Endothelial cell of umbilical vein (primary cell): Measurements from ENCODE around the gene CUX1. TPM values are rescaled to one million over a fixed set of nuclear protein-coding genes. Genes with fewer than 3 reads are reported as not detected.

Source experiments
- BruUV-seq: library from RNA; stranded (reverse); fragments of 400-500 nt; replicated peaks from 2 replicates; lab custom pipeline; 2021; lab: Mats Ljungman, UMichigan
- CTCF ChIA-PET: fragments of 300-600, 350-600 bp; sonication (Branson Sonifier 250); formaldehyde crosslinking; loops from one replicate; lab custom pipeline; 2021; ENCODE audit warnings: antibody characterized with exemption, inconsistent platforms; lab: Charles Lee
- POLR2A ChIA-PET: fragments of 300-600, 350-600 bp; sonication (Branson Sonifier 250); formaldehyde crosslinking; loops from one replicate; lab custom pipeline; 2021; ENCODE audit warnings: antibody characterized with exemption, inconsistent platforms; lab: Charles Lee
- DNase-seq: peaks from one replicate; pipeline ENCODE4 v3.0.0-alpha.2; 2011; ENCODE audit warnings: low read depth, low spot score
- FAIRE-seq: peaks from 2 replicates; lab custom pipeline; 2011; peaks lifted over from hg19 to GRCh38; lab: Jason Lieb, UNC
- H2AFZ ChIP-seq: 2 replicates; pipeline ENCODE4 v1.6.0; 2012; ENCODE audit warnings: low read depth, low read length, control low read depth, inconsistent platforms
- H3K27ac ChIP-seq: 2 replicates; pipeline ENCODE4 v1.5.1; 2011; ENCODE audit warnings: low read depth, mild to moderate bottlenecking, control low read depth, low read length, moderate library complexity; ENCODE audit not compliant: insufficient read depth
- H3K27me3 ChIP-seq, 2 experiments: 2 replicates each; pipeline versions ENCODE4 v1.6.0 to v1.6.1; 2011; ENCODE audit warnings: low read length in 2 of 2, mixed read lengths in 1 of 2; ENCODE audit not compliant: control insufficient read depth in 2 of 2, insufficient read depth in 2 of 2
- H3K36me3 ChIP-seq, 2 experiments: 2 replicates in 1 of 2; 3 replicates in 1 of 2; pipeline ENCODE4 v1.5.1; 2011; ENCODE audit warnings: low read length in 2 of 2, mild to moderate bottlenecking in 1 of 2, moderate library complexity in 1 of 2; ENCODE audit not compliant: control insufficient read depth in 2 of 2, insufficient read depth in 2 of 2; ENCODE audit errors: extremely low read depth in 1 of 2
- H3K4me1 ChIP-seq: 3 replicates; pipeline ENCODE4 v1.5.1; 2011; ENCODE audit warnings: mild to moderate bottlenecking, low read length; ENCODE audit not compliant: control insufficient read depth, insufficient read depth; ENCODE audit errors: extremely low read depth
- H3K4me2 ChIP-seq: 2 replicates; pipeline ENCODE4 v1.6.1; 2011; ENCODE audit warnings: low read length, control low read depth, mixed read lengths; ENCODE audit not compliant: insufficient read depth
- H3K4me3 ChIP-seq, 3 experiments: fragments of 200-600 bp in 1 of 3; sonication (generic), shearing (Covaris generic) in 1 of 3; replicated peaks in 1 of 3; 2 replicates each; pipeline ENCODE4 v1.5.1; 2011 to 2016; ENCODE audit warnings: control low read depth in 3 of 3, low read length in 3 of 3, mild to moderate bottlenecking in 2 of 3, inconsistent platforms in 1 of 3, low read depth in 1 of 3, moderate library complexity in 1 of 3; ENCODE audit not compliant: insufficient read depth in 1 of 3
- H3K79me2 ChIP-seq: 2 replicates; pipeline ENCODE4 v1.6.0; 2012; ENCODE audit warnings: low read length, inconsistent platforms; ENCODE audit not compliant: control insufficient read depth, insufficient read depth
- H3K9ac ChIP-seq: replicated peaks from 2 replicates; pipeline ENCODE3; 2011; ENCODE audit warnings: low read length, control low read depth; ENCODE audit not compliant: insufficient read depth; ENCODE audit errors: extremely low read depth
- H3K9me1 ChIP-seq: replicated peaks from 3 replicates; pipeline ENCODE4 v1.6.0; 2011; ENCODE audit warnings: mild to moderate bottlenecking, low read length; ENCODE audit not compliant: control insufficient read depth, insufficient read depth; ENCODE audit errors: extremely low read depth
- H3K9me3 ChIP-seq: replicated peaks from 2 replicates; pipeline ENCODE4 v1.5.1; 2012; ENCODE audit warnings: low read length, inconsistent platforms; ENCODE audit not compliant: control insufficient read depth, insufficient read depth
- H4K20me1 ChIP-seq: replicated peaks from 2 replicates; pipeline ENCODE3; 2011; ENCODE audit warnings: mild to moderate bottlenecking, low read length; ENCODE audit not compliant: control insufficient read depth, insufficient read depth; ENCODE audit errors: extremely low read depth
- EZH2 ChIP-seq: IDR thresholded peaks from 2 replicates; pipeline ENCODE4 v1.6.1; 2012; ENCODE audit warnings: borderline replicate concordance, low read depth, mild to moderate bottlenecking, moderate library complexity, low read length, inconsistent platforms; ENCODE audit not compliant: severe bottlenecking
- FOS ChIP-seq: IDR thresholded peaks from 2 replicates; pipeline ENCODE4 v1.6.1; 2011; ENCODE audit warnings: mild to moderate bottlenecking, low read length, moderate library complexity, borderline replicate concordance; ENCODE audit not compliant: insufficient read depth
- GATA2 ChIP-seq: IDR thresholded peaks from 2 replicates; pipeline ENCODE4 v1.7.0; 2011; ENCODE audit warnings: low read depth, mild to moderate bottlenecking, moderate library complexity, mixed read lengths, low read length; ENCODE audit not compliant: insufficient read length, insufficient read depth
- JUN ChIP-seq: IDR thresholded peaks from 2 replicates; pipeline ENCODE4 v1.6.1; 2011; ENCODE audit warnings: borderline replicate concordance, low read depth; ENCODE audit not compliant: insufficient read length, insufficient read depth
- MAX ChIP-seq: IDR thresholded peaks from 2 replicates; pipeline ENCODE4 v1.6.1; 2011; ENCODE audit not compliant: insufficient read depth, insufficient read length
- MYC ChIP-seq: IDR thresholded peaks from one replicate; pipeline ENCODE4 v1.6.1; 2011; ENCODE audit warnings: mild to moderate bottlenecking, low read depth, low read length
- POLR2A ChIP-seq: IDR thresholded peaks from 2 replicates; pipeline ENCODE4 v1.6.1; 2012; ENCODE audit warnings: low read depth, mild to moderate bottlenecking, control low read depth, low read length
- POLR2AphosphoS5 ChIP-seq: IDR thresholded peaks from 2 replicates; pipeline ENCODE4 v1.6.1; 2012; ENCODE audit warnings: low read depth, mild to moderate bottlenecking, control low read depth, low read length, moderate library complexity; ENCODE audit not compliant: insufficient read depth
- dilution Hi-C: fragments of 300-500 bp; cut with MboI; formaldehyde crosslinking; loops from one replicate; pipeline ENCODE4 v1.15.0; 2019; ENCODE audit warnings: low sequenced_read_pairs; ENCODE audit not compliant: extremely low pct_ligation_motif_present
- intact Hi-C: fragments of 100-400 bp; cut with micrococcal nuclease; formaldehyde crosslinking; loops from one replicate; pipeline ENCODE4 v1.10.0; 2022
- polyA plus RNA-seq, 4 experiments: library from polyadenylated mRNA; depleted of rRNA in 3 of 4; stranded (reverse) in 3 of 4; unstranded in 1 of 4; fragments of >200 nt; gene quantifications; 2 replicates each; pipeline versions ENCODE4 v1.2.1 to v1.2.3, GENCODE V29; 2011 to 2012; ENCODE audit warnings: missing spikeins in 1 of 4
- total RNA-seq: library from RNA; stranded (reverse); gene quantifications from 2 replicates; pipeline ENCODE4 v1.2.3, GENCODE V29; 2021
- TF ChIP-seq, protein P1 (sequence below), 2 donors: IDR thresholded peaks; 1 replicate in 1 of 2; 2 replicates in 1 of 2; pipeline ENCODE4 v1.5.1; 2011; ENCODE audit warnings: low read length in 2 of 2, mild to moderate bottlenecking in 2 of 2, moderate library complexity in 2 of 2, control low read depth in 1 of 2, inconsistent platforms in 1 of 2, low read depth in 1 of 2; ENCODE audit not compliant: insufficient read depth in 1 of 2; ENCODE audit errors: extremely low read depth in 1 of 2

CUX1 gene
- total and polyA plus RNA-seq, 2 donors (not counting 3 experiments of a cell fraction or from before 2014, with no cell fraction given) = 13.8 to 49.8 TPM

DNA sequence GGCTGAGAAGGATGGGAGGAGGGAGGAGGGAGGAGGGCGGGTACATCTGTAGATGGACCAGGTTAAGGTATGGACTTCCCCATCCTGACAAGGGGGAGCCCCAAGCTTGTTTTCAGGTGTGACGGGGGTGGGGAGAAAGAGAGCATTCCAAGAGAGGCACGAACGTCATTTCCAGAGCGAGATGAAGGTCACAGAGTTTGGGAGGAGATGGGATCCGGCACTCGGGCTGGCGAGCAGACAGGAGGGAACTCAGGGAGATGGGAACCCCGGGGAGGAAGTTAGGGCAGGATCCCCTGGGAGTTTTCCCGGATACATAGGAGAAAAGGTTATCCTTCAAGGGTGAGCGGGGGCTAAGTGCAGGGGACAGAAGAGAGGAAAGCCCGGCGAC is 118.8 kb downstream of the CUX1 start:
- Histone ChIP-seq H3K4me1 (peaks cover 5% of the 10 kb centered on the region), H3K4me3 (peak overlapping the region in 1 of 3 experiments; percentile 17), H3K4me2 (peak overlapping the region; percentile 35), H3K79me2 (peaks cover 1% of the 10 kb centered on the region), H3K27me3 (no peaks in the 10 kb centered on the region), H3K27ac (no peak overlapping the region), H3K9me3 (no peaks in the 10 kb centered on the region), H3K36me3 (no peaks in the 10 kb centered on the region), H4K20me1 (no peaks in the 10 kb centered on the region), H2AFZ (peak overlapping the region; percentile 1), H3K9ac (no peak overlapping the region), H3K9me1 (no peaks in the 10 kb centered on the region)
- DNase-seq = no peak
- POLR2A ChIA-PET = no interaction called here
- TF ChIP-seq MYC (no peak), JUN (no peak), EZH2 (no peak)
- BruUV-seq = no TSS peak
- CTCF ChIA-PET = interaction anchor here (0.8 to 1.6 kb wide), 4 partner anchors 9 to 54 kb away, joined by 3 to 4 read pairs (median 3); no protein-coding TSS in a partner anchor
- intact Hi-C loops = no loop called here
- dilution Hi-C loops = no loop called here
- FAIRE-seq = no peak

- TF ChIP-seq MYC (no peak), POLR2A (no peak), JUN (no peak), POLR2AphosphoS5 (no peak), GATA2 (no peak), MAX (no peak), FOS (no peak), EZH2 (no peak)
- TF ChIP-seq, protein P1, sequence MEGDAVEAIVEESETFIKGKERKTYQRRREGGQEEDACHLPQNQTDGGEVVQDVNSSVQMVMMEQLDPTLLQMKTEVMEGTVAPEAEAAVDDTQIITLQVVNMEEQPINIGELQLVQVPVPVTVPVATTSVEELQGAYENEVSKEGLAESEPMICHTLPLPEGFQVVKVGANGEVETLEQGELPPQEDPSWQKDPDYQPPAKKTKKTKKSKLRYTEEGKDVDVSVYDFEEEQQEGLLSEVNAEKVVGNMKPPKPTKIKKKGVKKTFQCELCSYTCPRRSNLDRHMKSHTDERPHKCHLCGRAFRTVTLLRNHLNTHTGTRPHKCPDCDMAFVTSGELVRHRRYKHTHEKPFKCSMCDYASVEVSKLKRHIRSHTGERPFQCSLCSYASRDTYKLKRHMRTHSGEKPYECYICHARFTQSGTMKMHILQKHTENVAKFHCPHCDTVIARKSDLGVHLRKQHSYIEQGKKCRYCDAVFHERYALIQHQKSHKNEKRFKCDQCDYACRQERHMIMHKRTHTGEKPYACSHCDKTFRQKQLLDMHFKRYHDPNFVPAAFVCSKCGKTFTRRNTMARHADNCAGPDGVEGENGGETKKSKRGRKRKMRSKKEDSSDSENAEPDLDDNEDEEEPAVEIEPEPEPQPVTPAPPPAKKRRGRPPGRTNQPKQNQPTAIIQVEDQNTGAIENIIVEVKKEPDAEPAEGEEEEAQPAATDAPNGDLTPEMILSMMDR (IDR thresholded peaks at IDR 0.05; ENCODE audit: extremely low read depth in 1 of 2, insufficient read depth in 1 of 2, low read depth in 1 of 2, low read length in 2 of 2) = no peak
- BruUV-seq = no TSS peak
- dilution Hi-C loops = no loop called here
- no peaks in the 10 kb centered on the region for H3K9me3 ChIP-seq
- H3K4me3 ChIP-seq = peak overlapping the region in 1 of 3 experiments; percentile 17
- no peaks in the 10 kb centered on the region for H4K20me1 ChIP-seq
- H3K4me2 ChIP-seq = peak overlapping the region; percentile 35
- no peaks in the 10 kb centered on the region for H3K27me3 ChIP-seq
- intact Hi-C loops = no loop called here
- H2AFZ ChIP-seq = peak overlapping the region; percentile 1
- peaks cover 5% of the 10 kb centered on the region for H3K4me1 ChIP-seq
- no peak overlapping the region for H3K27ac ChIP-seq
- no peaks in the 10 kb centered on the region for H3K36me3 ChIP-seq
- peak; percentile 34 for DNase-seq
- peaks cover 1% of the 10 kb centered on the region for H3K79me2 ChIP-seq
- peak; percentile 50 for FAIRE-seq
- no peak overlapping the region for H3K9ac ChIP-seq
- ChIA-PET CTCF (interaction anchor here (0.8 to 1.6 kb wide), 4 partner anchors 9 to 54 kb away, joined by 3 to 4 read pairs (median 3); no protein-coding TSS in a partner anchor), POLR2A (no interaction called here)
- H3K9me1 ChIP-seq = no peaks in the 10 kb centered on the region
Measured at GRCh38 chr7:101936611-101937231, 119.3 kb downstream of the CUX1 start.
